ENCODE results near the gene TMEM132D.

DNA sequence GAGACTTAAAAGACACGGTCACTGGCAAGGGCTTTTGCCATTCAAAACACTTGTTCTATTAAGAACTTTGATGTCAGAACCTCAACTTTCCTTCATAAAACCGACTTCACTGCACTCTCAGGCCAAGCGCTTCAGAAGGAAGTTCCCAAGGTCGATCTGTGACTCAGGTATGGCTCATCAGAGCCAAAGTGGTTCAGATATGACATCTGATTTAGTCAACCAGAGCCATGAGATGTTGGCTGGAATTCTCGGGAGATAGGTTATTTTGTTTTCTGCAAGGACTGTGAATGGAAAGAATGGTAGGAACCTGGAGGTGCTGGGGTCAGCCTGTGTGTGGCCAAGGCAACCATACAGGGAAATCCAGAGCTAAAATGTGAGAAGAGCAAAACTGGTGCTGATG lies 604.9 kb downstream of the TMEM132D start:
- TF ChIP-seq EZH2 (IDR thresholded peaks at IDR 0.05; ENCODE audit: insufficient read depth, poor library complexity, severe bottlenecking) (no peak), EZH2phosphoT487 (IDR thresholded peaks at IDR 0.05; ENCODE audit: insufficient read depth, low read depth) (no peak)

All from GM23248 (cell line).